ENCODE measurements around the gene TNFRSF14.
A peak's percentile ranks its signal among the peaks of the same experiment; 100 is the strongest.
"Not testable (repeated sequence)": the region's sequence is repeated elsewhere in the genome, so short reads cannot be mapped to it uniquely, and the experiment has no call there.

The TNFRSF14 gene

DNA sequence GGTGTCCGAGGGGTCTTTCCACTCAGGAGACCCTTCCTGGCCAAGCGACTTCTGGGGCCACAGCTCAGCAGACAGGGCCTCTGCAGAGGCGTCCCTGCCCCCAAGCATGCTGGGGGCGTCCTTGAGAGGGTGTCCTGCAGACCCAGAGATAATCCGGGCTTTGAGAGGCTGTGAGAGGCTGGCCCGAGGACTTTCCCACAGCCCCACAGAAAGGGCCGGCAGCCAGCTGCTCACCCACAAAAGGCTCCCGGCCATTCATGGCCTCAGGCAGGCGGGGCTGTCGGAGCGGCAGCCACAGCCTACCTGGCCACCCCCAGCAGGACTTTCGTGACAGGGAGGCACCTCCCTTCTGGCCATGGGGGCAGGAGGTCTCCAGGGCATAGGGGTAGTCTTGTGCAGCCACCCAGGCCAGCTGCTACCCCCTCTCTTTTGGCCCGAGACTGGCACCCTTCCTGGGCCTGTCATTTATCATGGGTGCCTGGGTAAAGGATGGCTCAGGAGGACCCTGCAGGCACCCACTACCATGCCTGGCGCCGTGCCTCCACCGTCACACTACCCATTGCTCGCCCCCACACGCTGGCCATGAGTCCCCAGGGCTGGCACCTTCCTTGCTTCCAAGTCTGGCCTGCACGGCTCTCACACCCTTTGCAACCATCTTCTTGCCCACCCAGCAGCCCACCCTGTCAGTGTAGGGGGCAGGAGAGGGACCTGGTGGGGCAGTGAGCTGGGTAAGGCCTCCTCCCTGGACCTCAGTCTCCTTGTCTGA, 11.1 kb upstream of the TNFRSF14 start:
- Histone ChIP-seq H3K36me3 (ENCODE audit: control insufficient read depth, insufficient read depth, low read length) (no peaks in the 10 kb centered on the region), H3K4me3 (replicated peaks; ENCODE audit: low read depth, low read length) (no peak overlapping the region), H3K27me3 (replicated peaks; ENCODE audit: control insufficient read depth, insufficient read depth, low read length) (no peaks in the 10 kb centered on the region; the same call in 1 of the 2 replicates)
- DNase-seq (ENCODE audit: extremely low read depth, insufficient read length), result no peak
- TF ChIP-seq, protein P1, sequence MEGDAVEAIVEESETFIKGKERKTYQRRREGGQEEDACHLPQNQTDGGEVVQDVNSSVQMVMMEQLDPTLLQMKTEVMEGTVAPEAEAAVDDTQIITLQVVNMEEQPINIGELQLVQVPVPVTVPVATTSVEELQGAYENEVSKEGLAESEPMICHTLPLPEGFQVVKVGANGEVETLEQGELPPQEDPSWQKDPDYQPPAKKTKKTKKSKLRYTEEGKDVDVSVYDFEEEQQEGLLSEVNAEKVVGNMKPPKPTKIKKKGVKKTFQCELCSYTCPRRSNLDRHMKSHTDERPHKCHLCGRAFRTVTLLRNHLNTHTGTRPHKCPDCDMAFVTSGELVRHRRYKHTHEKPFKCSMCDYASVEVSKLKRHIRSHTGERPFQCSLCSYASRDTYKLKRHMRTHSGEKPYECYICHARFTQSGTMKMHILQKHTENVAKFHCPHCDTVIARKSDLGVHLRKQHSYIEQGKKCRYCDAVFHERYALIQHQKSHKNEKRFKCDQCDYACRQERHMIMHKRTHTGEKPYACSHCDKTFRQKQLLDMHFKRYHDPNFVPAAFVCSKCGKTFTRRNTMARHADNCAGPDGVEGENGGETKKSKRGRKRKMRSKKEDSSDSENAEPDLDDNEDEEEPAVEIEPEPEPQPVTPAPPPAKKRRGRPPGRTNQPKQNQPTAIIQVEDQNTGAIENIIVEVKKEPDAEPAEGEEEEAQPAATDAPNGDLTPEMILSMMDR (IDR thresholded peaks at IDR 0.05; ENCODE audit: insufficient read depth, low read length, poor library complexity, severe bottlenecking), result no peak

DNA sequence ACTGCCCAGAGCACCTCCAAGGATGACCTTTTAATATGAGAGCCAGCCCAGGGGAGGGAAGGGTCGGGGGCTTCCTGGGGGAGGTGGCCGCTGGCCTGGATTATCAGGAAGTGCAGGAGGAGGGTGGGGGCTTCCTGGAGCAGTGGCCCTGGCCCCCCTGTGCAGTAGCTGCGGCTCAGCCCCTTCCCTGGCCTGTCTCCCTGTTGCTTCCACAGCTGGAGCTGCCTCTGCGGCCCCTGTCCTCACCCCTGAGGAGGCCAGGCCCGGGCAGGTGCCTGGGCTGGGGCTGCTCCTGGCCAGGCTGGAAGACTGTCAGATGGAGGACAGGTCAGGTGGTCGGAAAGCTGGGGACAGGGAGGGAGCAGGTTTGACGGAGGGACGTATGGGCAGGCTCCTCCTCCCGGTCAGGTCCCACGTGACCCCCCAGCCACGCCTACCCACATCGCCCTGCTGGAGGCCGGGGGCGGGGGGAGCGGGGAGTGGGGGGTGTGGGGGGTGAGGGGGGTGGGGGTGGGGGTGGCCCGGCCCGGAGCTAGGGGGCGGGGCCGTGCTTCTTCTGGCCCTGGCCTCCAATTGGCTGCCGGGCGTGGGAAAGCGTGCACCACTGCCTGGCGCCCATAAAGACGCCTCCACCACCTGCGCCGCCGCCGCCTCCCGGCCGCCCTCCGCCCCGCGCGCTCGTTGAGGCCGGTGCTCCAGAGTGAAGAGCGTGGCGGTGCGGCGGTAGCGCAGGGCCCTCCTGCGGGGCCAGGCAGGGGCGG, 10.2 kb upstream of the TNFRSF14 start:
- H3K4me3 ChIP-seq (replicated peaks; ENCODE audit: low read depth, low read length), result peak overlapping the region; percentile 77
- H3K36me3 ChIP-seq (ENCODE audit: control insufficient read depth, insufficient read depth, low read length), result no peaks in the 10 kb centered on the region
- no peaks in the 10 kb centered on the region; the same call in 1 of the 2 replicates for H3K27me3 ChIP-seq (replicated peaks; ENCODE audit: control insufficient read depth, insufficient read depth, low read length)
- TF ChIP-seq, protein P1 (IDR thresholded peaks at IDR 0.05; ENCODE audit: insufficient read depth, low read length, poor library complexity, severe bottlenecking), result no peak
- DNase-seq (ENCODE audit: extremely low read depth, insufficient read length), result peak; percentile 90

DNA sequence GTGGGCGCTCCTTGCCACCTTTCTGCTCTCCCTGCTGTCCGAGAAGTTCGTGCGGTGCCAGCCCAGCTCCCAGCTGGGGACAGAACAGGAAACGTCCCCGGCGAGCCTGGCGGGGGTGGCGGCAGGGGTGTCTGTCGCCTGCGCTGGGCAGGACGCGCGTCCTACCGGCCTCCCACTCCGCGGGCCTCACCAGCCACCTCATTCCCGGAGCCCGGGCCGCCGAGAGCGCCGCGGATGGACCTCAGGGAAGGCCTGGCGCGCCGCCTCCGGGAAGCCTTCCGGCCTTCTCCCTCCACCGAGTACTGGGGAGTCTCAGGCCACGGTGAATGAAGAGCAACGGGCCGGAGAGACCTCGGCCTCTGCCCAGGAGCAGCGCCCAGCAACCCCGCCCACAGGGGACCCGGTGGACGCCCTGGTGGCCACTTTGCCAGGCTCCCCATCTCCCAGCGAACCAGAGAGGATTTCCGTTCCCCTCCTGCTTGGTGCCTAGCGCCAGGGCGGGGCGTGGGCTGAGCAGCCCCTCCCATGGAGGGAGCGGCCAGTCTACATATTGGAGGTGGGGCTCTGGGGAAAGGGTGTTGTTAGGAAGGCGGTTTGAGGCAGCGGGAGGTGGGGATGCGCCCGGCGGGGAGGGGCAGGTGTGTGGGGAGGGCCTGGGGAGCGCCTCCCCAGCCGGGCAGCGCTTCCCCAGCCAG, 9.5 kb upstream of the TNFRSF14 start:
- TF ChIP-seq, protein P1 (IDR thresholded peaks at IDR 0.05; ENCODE audit: insufficient read depth, low read length, poor library complexity, severe bottlenecking), result no peak
- Histone ChIP-seq H3K36me3 (ENCODE audit: control insufficient read depth, insufficient read depth, low read length) (no peaks in the 10 kb centered on the region), H3K4me3 (replicated peaks; ENCODE audit: low read depth, low read length) (peak overlapping the region; percentile 77), H3K27me3 (replicated peaks; ENCODE audit: control insufficient read depth, insufficient read depth, low read length) (no peaks in the 10 kb centered on the region; the same call in 1 of the 2 replicates)
- peak; percentile 90 for DNase-seq (ENCODE audit: extremely low read depth, insufficient read length)

DNA sequence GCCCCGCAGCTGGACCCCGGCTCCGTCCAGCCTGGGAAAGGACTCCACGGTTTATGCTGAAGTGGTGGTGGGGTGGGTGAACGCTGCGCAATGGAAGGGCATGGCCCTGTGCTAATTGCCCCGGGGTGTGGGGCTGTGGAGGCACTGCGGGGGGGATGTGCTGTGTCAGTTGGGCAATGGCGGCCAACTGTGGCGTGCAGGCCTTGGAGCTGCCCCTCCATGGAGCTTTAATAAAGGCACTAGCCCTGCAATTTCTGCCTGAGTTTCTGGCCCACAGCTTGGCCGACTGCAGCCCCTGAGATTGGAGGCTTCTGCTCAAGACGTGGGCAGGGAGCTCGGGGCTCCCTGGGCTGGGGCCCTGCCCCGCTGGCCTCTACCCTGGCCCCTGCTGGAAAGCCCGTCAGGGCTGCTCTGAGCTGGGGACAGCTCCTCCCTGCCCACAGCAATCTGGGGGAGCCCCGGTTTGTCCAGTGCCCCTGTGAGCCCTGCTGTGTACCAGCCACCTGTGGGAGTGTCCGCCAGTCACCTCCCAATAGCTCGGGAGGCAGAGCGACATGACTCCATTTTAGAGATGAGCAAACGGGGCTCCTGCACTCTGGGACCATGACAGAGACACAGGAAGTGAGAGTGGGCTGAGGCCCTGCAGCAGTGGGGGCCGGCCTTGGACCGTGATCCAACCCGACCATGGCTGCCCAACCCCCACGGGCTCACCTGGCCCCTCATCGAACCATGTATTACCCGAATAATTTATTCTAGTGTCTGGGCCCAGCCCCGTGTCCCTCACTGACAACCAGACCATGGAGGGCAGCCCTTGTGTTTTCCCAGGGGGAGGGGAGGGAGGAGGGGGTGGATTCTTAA, 8.7 kb upstream of the TNFRSF14 start:
- Histone ChIP-seq H3K36me3 (ENCODE audit: control insufficient read depth, insufficient read depth, low read length) (no peaks in the 10 kb centered on the region), H3K4me3 (replicated peaks; ENCODE audit: low read depth, low read length) (peak overlapping the region; percentile 77), H3K27me3 (replicated peaks; ENCODE audit: control insufficient read depth, insufficient read depth, low read length) (no peaks in the 10 kb centered on the region; the same call in 1 of the 2 replicates)
- peak; percentile 80 for DNase-seq (ENCODE audit: extremely low read depth, insufficient read length)
- TF ChIP-seq, protein P1 (IDR thresholded peaks at IDR 0.05; ENCODE audit: insufficient read depth, low read length, poor library complexity, severe bottlenecking), result no peak

DNA sequence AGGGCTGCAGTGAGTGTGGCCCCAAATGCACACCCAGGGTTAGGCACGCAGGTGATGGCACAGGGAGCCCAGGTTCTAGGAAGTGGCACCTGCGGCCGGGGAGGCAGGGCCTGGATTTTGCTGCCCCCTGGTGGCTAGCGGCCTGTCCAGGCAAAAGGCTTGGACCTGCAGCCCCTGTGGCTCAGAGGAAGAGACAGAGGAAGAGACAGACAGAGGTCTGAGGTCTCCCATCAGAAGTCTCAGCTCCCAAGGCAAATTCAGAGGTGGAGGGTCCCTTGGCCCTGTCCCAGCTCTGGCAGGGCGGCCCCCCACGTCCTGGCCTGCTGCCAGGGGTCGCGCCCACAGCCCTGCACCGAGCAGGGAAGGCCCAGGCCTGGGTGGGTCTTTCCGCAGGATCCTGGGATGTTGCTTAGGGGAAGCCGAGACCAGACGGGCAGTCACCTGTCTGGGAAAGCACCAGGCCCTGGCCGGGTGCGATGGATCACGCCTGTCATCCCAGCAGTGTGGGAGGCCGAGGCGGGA, 8.0 kb upstream of the TNFRSF14 start:
- DNase-seq (ENCODE audit: extremely low read depth, insufficient read length), result peak; percentile 83
- Histone ChIP-seq H3K4me3 (replicated peaks; ENCODE audit: low read depth, low read length) (peak overlapping the region; percentile 77), H3K36me3 (ENCODE audit: control insufficient read depth, insufficient read depth, low read length) (no peaks in the 10 kb centered on the region), H3K27me3 (replicated peaks; ENCODE audit: control insufficient read depth, insufficient read depth, low read length) (no peaks in the 10 kb centered on the region; the same call in 1 of the 2 replicates)
- TF ChIP-seq, protein P1 (IDR thresholded peaks at IDR 0.05; ENCODE audit: insufficient read depth, low read length, poor library complexity, severe bottlenecking), result peak; percentile 93

DNA sequence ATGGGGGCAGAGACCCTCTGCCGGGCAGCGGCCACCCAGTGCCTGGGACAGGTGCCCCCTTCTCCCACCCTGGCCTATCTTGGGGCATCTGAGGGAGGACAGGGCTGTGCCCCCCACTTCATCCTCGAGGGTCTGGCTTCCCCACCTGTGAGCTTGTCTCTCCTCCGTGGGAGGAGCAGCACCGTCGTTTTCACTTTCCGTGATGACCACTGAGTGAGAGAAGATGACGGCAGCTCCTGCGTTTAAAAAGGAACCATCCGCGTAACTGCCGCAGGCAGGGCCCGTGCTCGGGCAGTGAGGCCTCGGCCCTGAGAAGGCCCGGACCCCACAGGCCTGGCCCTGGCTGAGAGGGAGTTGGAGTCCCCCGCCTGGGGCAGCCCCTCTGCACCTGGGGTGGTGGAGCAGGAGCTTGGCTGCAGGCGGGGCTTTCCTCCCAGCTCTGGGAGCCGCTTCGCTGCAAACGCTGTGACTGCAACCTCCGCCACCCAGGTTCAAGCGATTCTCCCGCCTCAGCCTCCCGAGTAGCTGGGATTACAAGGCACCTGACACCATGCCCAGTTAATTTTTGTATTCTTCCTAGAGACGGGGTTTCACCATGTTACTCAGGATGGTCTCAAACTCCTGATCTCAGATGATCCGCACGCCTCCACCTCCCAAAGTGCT, 6.7 kb upstream of the TNFRSF14 start:
- H3K4me3 ChIP-seq (replicated peaks; ENCODE audit: low read depth, low read length), result peak overlapping the region; percentile 29
- H3K27me3 ChIP-seq (replicated peaks; ENCODE audit: control insufficient read depth, insufficient read depth, low read length); H3K36me3 ChIP-seq (ENCODE audit: control insufficient read depth, insufficient read depth, low read length): not testable (repeated sequence)
- DNase-seq (ENCODE audit: extremely low read depth, insufficient read length), result peak; percentile 57

DNA sequence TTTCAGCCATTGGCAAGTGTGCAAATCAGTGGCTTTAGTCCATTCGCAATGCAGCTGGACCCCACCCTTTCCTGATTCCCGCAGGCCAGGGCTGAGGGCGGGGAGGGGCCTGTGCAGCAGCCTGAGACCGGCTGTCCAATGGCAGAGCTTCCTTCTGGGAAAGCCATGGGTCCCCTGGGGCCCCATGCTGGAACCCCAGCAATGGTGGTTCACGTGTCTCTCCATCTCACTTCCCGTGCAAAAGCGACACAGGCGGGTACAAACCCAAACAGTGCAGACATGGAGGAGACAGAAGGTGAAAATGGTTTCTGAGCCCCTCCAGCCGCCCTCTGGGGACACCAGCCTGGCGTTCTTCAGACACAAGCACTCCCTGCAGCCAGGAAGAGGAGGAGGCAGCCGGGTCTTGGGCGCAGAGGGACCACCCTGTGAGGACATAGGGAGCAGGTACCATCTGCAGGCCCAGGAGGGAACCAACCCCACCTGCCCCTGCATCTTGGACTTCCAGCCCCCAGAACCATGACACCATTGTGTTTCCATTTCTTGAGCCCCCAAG, 5.8 kb upstream of the TNFRSF14 start:
- not testable (repeated sequence) for H3K4me3 ChIP-seq (replicated peaks; ENCODE audit: low read depth, low read length); H3K27me3 ChIP-seq (replicated peaks; ENCODE audit: control insufficient read depth, insufficient read depth, low read length); H3K36me3 ChIP-seq (ENCODE audit: control insufficient read depth, insufficient read depth, low read length); DNase-seq (ENCODE audit: extremely low read depth, insufficient read length)

Data from GM06990 (cell line).